DND-41 (cell line): ENCODE results near the gene EDDM13.

Experiments used
- ATAC-seq: fragments of 200-7000 bp; cut with Tn5 transposase; 3 replicates; pipeline ENCODE4 v1.9.1; 2021; ENCODE audit warnings: low read depth; ENCODE audit not compliant: insufficient read depth
- DNase-seq: peaks from one replicate; pipeline ENCODE4 v3.0.0-alpha.2; 2020
- H2AFZ ChIP-seq: 2 replicates; pipeline ENCODE4 v1.6.0; 2012; ENCODE audit warnings: low read depth, low read length
- H3K27ac ChIP-seq: 2 replicates; pipeline ENCODE4 v1.5.1; 2012; ENCODE audit warnings: low read length, inconsistent platforms
- H3K27me3 ChIP-seq: fragments of 200-600 bp; sonication (generic); 2 replicates; pipeline ENCODE4 v1.6.0; 2012; ENCODE audit warnings: low read length, mild to moderate bottlenecking, inconsistent platforms; ENCODE audit not compliant: insufficient read depth, poor library complexity
- H3K36me3 ChIP-seq: 2 replicates; pipeline ENCODE4 v1.5.1; 2012; ENCODE audit warnings: low read length, inconsistent platforms; ENCODE audit not compliant: insufficient read depth
- H3K4me1 ChIP-seq: 2 replicates; pipeline ENCODE4 v1.5.1; 2012; ENCODE audit warnings: mild to moderate bottlenecking, low read length; ENCODE audit not compliant: insufficient read depth
- H3K4me2 ChIP-seq: 2 replicates; pipeline ENCODE4 v1.6.0; 2012; ENCODE audit warnings: mild to moderate bottlenecking, moderate library complexity, low read length, inconsistent platforms; ENCODE audit not compliant: insufficient read depth
- H3K4me3 ChIP-seq, 2 experiments: fragments of 200-600 bp in 1 of 2; shearing (Covaris generic) in 1 of 2; 2 replicates each; pipeline ENCODE4 v1.5.1; 2012 to 2016; ENCODE audit warnings: inconsistent platforms in 2 of 2, low read length in 2 of 2, mild to moderate bottlenecking in 2 of 2, low read depth in 1 of 2, moderate library complexity in 1 of 2
- H3K79me2 ChIP-seq: 2 replicates; pipeline ENCODE4 v1.6.0; 2012; ENCODE audit warnings: low read length, inconsistent platforms; ENCODE audit not compliant: insufficient read depth
- H3K9ac ChIP-seq: 2 replicates; pipeline ENCODE4 v1.6.0; 2012; ENCODE audit warnings: low read depth, mild to moderate bottlenecking, inconsistent platforms, low read length, moderate library complexity
- H3K9me3 ChIP-seq: 2 replicates; pipeline ENCODE4 v1.5.1; 2012; ENCODE audit warnings: low read length, moderate library complexity, mild to moderate bottlenecking, inconsistent platforms; ENCODE audit not compliant: insufficient read depth, severe bottlenecking
- H4K20me1 ChIP-seq: 2 replicates; pipeline ENCODE4 v1.6.0; 2012; ENCODE audit warnings: low read length; ENCODE audit not compliant: insufficient read depth
- EZH2 ChIP-seq: IDR thresholded peaks from 3 replicates; pipeline ENCODE4 v1.6.1; 2012; ENCODE audit warnings: borderline replicate concordance, low read depth, mild to moderate bottlenecking, moderate library complexity, low read length, inconsistent platforms; ENCODE audit not compliant: severe bottlenecking
- TF ChIP-seq, protein P1 (sequence below): IDR thresholded peaks from 2 replicates; pipeline ENCODE4 v1.5.1; 2012; ENCODE audit warnings: borderline replicate concordance, low read length, moderate library complexity, mild to moderate bottlenecking; ENCODE audit not compliant: poor library complexity, severe bottlenecking; ENCODE audit errors: extremely low read depth

EDDM13 gene

DNA sequence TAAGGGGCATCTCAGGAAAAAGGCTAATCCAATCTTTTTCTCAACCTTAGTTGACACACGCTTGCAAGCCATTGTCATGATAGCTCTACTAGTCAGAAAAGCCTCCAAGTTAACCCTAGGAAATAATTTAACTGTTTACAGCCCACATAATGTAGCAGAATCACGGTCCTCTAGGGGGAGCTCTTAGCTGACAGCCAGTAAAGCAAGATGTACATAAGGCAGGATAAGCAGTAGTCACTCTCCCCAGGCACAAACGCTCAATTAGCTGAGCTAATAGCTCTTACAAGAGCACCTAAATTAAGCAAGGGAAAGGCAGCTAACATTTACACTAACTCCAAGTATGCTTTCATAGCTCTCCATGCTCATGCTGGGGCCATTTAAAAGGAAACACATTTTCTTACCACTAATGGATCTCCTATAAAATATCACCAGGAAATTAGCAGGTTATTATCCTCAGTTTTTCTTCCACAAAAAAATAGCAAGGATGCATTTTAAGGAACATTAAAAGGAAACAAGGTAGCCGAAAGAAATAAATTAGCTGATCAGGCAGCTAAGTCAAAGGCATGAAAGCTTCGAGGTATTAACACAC lies 75.8 kb downstream of the EDDM13 start:
- no peak overlapping the region for H3K4me3 ChIP-seq
- H3K9ac ChIP-seq: no peak overlapping the region
- TF ChIP-seq, protein P1, sequence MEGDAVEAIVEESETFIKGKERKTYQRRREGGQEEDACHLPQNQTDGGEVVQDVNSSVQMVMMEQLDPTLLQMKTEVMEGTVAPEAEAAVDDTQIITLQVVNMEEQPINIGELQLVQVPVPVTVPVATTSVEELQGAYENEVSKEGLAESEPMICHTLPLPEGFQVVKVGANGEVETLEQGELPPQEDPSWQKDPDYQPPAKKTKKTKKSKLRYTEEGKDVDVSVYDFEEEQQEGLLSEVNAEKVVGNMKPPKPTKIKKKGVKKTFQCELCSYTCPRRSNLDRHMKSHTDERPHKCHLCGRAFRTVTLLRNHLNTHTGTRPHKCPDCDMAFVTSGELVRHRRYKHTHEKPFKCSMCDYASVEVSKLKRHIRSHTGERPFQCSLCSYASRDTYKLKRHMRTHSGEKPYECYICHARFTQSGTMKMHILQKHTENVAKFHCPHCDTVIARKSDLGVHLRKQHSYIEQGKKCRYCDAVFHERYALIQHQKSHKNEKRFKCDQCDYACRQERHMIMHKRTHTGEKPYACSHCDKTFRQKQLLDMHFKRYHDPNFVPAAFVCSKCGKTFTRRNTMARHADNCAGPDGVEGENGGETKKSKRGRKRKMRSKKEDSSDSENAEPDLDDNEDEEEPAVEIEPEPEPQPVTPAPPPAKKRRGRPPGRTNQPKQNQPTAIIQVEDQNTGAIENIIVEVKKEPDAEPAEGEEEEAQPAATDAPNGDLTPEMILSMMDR: peak; percentile 54
- no peak for TF ChIP-seq EZH2
- no peaks in the 10 kb centered on the region for H4K20me1 ChIP-seq
- no peaks in the 10 kb centered on the region for H3K36me3 ChIP-seq
- DNase-seq: peak; percentile 14
- no peaks in the 10 kb centered on the region for H3K27me3 ChIP-seq
- H3K4me1 ChIP-seq: no peaks in the 10 kb centered on the region
- no peak overlapping the region for H2AFZ ChIP-seq
- H3K79me2 ChIP-seq: no peaks in the 10 kb centered on the region
- no peak overlapping the region for H3K4me2 ChIP-seq
- ATAC-seq: no peak
- H3K9me3 ChIP-seq: no peaks in the 10 kb centered on the region
- H3K27ac ChIP-seq: no peak overlapping the region

DNA sequence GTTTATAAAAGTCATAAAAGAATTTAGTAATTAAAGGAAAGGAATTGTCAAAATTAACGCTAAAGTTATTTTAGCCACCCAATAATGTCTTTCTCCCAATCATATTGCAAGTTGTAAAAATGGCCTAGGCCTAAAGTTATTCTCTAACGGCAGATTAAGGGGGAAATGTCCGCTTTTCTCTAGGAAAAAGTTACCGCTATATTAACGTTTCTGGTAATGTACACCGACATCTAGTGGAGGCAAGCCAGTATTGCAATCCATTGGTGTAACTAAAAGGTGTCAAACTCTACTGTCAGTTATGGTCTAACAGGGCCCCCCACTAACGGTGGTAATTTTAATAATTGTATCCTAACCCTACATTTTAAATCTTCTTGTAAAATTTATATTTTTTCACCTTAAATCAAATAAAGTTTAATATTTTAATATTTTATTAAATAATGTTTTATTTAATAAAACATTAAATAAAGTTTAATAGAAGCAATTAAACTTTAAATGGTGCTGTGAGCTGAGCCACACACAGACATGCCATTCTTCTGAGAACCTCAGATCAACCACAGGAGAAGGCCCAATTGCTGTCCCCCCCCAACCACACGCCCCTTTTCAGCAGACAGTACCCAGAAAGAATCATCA lies 78.0 kb downstream of the EDDM13 start:
- H2AFZ ChIP-seq: no peak overlapping the region
- no peak for TF ChIP-seq EZH2
- TF ChIP-seq, protein P1: peak; percentile 84
- no peaks in the 10 kb centered on the region for H3K79me2 ChIP-seq
- DNase-seq: peak; percentile 54
- no peak overlapping the region for H3K4me3 ChIP-seq
- H3K4me1 ChIP-seq: no peaks in the 10 kb centered on the region
- no peak overlapping the region for H3K27ac ChIP-seq
- ATAC-seq: no peak
- no peak overlapping the region for H3K4me2 ChIP-seq
- no peaks in the 10 kb centered on the region for H3K36me3 ChIP-seq
- no peak overlapping the region for H3K9ac ChIP-seq
- no peaks in the 10 kb centered on the region for H3K27me3 ChIP-seq
- no peaks in the 10 kb centered on the region for H4K20me1 ChIP-seq
- no peaks in the 10 kb centered on the region for H3K9me3 ChIP-seq

DNA sequence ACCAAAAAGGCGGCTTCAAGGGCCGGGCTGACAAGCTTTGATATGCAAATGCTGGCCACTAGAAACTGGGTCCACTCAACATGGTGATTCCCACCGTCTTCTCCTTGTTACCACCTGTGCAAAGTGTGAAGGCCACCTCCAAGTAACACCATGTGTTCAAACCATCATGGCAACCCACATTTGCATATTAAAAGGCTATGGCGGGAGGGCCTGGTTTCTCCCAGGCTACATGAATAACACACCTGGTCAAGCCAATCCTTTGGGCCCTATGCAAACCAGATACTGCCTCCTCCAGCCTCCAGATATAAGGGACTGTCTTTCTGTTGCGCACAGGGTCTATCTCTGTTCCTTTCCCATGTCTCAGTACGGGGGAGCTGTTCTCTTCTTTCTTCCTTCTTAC lies 78.7 kb downstream of the EDDM13 start:
- no peaks in the 10 kb centered on the region for H3K27me3 ChIP-seq
- H3K4me3 ChIP-seq: no peak overlapping the region

More for the DNA sequence above, 78.7 kb downstream of the EDDM13 start:
- ATAC-seq: no peak
- Histone ChIP-seq H4K20me1 (no peaks in the 10 kb centered on the region), H3K36me3 (no peaks in the 10 kb centered on the region), H3K4me1 (no peaks in the 10 kb centered on the region), H3K27ac (no peak overlapping the region), H2AFZ (no peak overlapping the region), H3K79me2 (no peaks in the 10 kb centered on the region), H3K9me3 (no peaks in the 10 kb centered on the region), H3K4me2 (no peak overlapping the region), H3K9ac (no peak overlapping the region)
- DNase-seq: no peak
- TF ChIP-seq, protein P1: no peak
- no peak for TF ChIP-seq EZH2
